HG03060 (cell line): ENCODE results near the gene ABHD16B.

Source experiments
- ATAC-seq: cut with Tn5 transposase; IDR thresholded peaks from one replicate; pipeline ENCODE4 v1.9.1; 2021; ENCODE audit warnings: low read depth, moderate number of reproducible peaks; ENCODE audit not compliant: unreplicated experiment

The ABHD16B gene

DNA sequence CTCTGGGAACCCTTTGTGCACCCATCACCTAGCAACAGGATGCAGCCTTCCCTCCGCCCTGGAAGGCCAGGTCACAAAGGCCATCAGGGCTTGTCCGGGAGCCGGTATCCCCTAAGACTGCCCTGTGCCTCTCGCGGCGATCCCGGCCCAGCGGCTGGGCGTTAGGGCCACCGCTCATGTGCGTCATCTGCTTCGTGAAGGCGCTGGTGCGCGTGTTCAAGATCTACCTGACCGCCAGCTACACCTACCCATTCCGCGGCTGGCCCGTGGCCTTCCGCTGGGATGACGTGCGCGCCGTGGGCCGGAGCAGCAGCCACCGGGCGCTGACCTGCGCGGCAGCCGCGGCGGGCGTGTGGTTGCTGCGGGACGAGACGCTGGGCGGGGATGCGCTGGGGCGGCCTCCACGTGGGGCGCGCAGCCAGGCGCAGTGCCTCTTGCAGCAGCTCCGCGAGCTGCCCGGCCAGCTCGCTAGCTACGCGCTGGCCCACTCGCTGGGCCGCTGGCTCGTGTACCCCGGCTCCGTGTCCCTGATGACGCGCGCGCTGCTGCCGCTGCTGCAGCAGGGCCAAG, at the start of gene ABHD16B:
Gene ABHD16B, plus strand, starts transcription at position 134 of the 570 bp plus-strand sequence. Its CDS starts 43 bp downstream, at position 177.
- no peak for ATAC-seq

DNA sequence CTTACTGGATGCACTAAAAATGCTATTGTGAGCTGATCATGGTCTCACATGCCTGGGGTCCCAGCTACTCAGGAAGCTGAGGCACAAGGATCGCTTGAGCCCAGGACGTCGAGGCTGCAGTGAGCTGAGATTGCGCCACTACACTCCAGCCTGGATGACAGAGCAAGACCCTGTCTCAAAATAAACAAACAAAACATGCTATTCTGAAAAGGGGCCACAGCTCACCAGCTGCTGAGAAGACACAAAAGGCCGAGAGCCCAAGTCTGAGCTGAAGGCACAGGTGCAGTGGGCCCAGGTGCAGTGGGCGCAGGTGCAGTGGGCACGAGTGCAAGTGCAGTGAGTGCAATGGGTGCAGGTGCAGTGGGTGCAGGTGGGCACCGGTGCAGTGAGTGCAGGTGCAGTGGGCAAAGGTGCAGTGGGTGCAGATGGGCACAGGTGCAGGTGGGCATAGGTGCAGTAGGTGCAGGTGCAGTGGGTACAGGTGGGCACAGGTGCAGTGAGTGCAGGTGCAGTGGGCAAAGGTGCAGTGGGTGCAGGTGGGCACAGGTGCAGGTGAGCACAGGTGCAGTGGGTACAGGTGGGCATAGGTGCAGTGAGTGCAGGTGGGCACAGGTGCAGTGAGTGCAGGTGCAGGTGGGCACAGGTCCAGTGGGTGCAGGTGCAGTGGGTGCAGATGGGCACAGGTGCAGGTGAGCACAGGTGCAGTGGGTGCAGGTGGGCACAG, 46.2 kb upstream of the ABHD16B start:
- no peak for ATAC-seq

DNA sequence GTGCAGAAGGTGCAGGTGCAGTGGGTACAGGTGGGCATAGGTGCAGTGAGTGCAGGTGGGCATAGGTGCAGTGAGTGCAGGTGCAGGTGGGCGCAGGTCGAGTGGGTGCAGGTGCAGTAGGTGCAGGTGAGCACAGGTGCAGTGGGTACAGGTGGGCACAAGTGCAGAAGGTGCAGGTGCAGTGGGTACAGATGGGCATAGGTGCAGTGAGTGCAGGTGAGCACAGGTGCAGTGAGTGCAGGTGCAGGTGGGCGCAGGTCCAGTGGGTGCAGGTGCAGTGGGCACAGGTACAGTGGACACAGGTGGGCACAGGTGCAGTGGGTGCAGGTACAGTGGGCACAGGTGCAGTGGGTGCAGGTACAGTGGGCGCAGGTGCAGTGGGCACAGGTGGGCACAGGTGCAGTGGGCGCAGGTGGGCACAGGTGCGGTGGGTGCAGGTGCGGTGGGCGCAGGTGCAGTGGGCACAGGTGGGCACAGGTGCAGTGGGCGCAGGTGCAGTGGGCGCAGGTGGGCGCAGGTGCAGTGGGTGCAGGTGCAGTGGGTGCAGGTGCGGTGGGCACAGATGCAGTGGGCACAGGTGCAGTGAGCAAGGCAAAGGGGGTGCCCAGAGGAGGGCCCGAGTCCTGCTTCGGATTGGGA, 45.6 kb upstream of the ABHD16B start:
- ATAC-seq, result no peak

DNA sequence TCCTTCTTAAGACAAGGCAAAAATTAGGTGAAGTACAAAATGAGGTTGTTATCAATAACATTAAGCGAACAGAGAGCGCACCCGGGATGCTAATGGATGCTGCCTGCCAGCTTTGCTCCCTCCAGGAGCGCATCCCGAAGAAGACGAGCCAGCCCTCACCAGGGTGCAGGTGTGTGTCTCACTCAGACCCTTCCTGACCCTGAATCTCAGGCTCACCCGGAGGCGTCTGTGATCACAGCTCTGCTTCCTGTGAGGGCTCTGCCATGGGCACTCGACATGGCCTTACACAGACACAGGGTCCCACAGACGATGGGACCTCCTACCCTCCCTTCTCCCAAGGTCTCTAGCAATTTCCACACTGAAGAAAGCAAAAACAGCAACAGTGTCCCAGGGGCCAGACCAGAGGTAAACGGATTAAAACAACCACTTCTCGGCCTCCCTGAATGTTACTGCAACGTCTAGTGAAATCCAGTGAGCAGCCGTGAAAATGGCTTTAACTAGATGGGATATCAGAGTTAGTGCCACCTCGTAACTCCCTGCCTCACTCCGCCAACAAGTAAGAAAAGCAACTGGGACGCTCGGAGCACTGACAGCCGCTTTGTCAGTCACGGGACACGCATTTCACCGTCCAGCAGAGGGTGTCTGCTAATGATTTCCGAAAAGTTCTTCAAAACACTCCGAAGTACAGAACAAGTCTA, 41.9 kb upstream of the ABHD16B start:
- no peak for ATAC-seq

DNA sequence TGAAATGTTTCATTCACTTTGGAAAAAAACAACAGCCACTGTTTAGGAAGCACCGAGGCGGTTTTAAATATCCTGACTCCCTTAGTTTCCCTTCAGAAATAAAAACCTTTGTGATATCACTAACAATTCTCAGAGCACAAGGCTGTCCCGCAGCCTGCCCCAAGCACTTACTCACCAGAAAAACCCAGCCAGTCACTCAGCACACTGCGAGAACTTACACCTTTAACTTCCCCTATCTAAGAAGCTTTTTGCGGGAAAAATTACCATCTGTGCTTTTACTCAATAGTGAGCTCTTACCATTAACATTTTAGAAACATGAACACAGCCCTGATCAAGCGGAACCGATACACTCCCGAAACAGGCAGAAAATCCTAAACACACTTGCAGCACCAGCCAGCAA, 39.5 kb upstream of the ABHD16B start:
- no peak for ATAC-seq

DNA sequence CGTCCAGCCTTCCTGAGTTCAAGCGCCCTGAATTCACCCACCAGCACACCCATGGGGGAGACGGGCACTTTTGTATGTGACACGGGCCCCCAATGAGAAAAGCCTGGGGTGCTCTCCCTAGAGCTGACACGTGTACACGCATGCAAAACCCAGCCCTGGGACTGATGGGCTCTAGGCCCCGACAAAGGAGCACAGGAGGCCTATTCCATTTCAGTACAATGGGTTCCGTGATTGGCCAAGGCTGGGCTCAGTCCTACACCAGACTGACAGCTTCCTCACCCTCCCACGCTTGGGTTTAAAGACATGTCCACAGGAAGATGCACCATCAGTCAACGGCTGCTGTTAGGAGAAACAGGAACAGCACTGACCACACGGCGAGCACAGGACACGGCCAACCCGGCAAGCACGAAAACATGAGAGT, 39.0 kb upstream of the ABHD16B start:
- no peak for ATAC-seq

DNA sequence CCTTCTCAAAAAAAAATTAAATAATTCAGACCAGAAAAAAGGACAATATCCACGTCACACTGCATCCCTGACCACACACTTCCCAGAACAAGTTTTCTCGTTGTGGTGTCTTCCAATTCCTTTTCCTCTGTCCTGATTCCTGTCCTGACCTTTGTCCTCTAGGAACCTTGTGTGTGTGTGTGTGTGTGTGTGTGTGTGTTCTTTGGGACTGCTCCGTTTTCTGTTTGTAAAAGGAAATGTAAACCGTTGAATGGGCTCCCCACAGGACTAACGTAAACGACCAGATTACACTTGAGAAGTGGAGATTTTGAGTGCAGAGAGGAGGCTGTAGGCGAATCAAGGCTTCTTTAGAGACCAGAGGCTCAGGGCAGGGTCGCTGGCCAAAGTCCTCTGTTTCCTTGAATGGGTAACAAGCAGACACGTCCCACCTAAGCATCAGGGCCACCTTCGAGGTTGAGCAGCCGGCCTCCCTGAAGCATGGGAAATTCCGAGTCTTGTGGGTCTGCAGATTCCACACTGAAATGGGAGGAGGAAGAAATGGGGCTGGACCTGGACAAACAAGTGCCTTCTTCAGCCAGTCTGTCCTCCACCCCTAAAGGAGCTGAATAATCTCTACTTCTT, 37.5 kb upstream of the ABHD16B start:
- no peak for ATAC-seq

DNA sequence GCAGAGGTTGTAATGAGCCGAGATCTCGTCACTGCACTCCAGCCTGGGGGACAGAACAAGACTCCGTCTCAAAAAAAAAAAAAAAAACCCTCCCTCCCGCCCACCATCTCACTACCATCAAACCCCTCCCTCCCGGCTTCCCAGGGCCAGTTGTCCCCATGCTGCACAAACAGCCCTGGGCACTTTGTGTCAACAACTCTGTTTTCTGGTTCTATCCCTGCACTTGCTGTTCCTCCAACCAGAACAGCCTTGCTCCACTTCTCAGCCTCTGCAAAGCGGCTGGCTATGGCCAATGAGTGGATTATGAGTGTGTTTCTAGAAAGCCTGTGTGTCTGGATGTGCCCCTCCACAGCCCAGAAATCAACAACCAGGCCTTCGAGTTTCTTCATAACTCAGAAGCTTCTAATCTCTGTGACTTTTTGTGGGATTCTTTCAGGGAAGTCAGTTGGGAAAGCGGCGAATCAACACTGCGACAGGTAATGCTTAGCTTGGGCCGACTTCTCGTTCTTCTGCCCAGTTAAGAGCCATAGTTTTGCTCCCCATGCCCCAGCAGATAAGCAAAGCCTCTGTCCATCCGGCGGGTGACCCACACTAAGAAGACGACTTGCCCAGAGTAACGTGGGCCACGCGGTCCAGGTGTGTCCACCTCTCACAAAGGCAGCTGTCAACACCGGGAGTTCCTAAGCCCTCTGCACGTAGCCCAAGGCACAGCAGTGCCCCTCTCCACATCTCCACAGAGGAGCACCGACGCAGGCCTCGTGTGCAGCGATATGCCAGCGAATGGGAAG, 35.8 kb upstream of the ABHD16B start:
- no peak for ATAC-seq

DNA sequence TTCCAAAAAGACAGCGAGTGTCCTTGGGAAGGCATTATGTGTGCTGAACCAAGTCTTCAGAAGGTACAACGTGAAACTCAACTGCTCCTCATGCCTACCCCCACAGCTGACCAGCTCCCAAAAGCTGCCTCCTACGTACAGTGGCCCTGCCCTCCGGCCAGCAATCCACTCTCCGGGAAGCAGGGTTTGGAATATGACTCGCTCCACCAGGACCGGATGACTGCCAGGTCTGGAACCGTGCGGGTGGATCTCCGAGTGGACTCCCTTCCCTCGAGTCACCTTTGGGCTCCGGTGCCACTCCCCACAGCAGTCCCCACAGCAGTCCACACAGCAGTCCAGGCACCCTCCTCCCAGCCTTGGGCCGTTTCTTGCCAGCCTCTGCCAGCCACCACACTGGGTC, 34.5 kb upstream of the ABHD16B start:
- no peak for ATAC-seq

DNA sequence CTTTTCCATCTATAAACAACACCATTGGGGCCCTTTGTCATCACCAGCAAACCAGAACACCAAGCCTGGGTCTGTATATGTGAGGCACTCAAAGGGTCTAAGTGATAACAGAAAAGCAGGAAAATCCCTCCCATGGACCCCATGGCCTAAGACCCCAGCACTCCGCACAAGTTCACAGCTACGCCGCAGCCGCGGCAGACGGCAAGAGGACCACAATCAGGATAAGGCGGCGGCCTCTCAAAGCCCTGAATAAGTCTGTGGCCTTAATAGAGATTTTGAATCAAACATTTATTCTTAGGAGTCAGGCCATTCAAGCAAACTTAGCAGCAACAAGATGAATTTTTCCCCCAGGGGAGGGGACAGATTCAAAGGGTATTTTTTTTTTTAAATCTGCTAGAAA, 33.2 kb upstream of the ABHD16B start:
- no peak for ATAC-seq

DNA sequence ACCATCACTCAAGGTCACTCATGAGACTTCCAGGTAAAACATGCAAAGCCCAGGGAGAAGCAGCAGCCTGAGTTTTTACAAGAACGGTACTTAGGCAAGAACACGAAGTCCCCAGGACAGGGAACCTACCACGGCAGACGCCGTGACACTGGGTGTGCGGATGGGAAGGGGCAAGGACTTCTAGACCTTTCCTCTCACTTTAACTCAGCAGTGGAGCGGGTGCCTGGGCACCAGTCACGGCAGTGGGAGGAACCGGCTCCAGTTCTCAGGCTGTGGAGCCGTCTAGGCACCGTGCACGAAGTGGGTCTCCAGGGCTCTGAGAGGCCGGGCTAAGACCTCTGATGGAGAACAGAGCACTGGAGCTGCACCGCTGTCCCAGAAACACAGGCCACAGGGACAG, 32.8 kb upstream of the ABHD16B start:
- no peak for ATAC-seq

DNA sequence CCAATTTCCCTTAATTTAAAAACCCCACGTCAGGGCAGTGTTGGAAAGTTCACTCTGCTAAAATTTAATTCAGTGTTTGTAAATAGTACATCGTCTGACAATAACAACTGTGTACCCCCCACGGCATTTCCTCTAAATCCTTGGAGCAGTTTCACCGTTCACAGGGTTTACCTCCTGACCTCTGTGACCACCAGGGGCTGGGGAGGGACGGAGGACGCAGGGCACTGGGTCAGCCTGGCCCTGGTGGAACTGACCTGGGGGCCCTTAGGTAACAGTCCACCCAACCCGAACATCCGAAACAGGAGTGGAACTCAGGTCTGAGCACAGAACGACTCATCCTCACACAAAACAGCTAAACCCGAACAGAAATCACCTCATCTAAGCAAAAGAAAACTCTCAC, 32.3 kb upstream of the ABHD16B start:
- ATAC-seq, result no peak

DNA sequence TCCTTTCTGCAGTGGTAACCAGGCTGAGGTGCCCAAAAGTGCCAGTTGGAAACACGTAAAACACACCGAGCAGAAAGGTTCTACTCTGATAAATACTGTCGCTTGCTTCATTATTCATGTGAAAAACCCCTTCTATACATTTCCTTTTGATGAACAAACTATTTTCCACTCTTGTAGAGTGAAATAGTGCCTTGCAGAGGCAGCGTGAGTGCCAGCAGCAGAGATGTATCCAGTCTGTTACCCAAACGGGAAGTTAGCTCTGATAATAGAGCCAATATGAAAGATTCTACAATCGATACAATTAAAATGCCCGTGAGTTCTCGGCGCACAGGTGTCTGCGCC, 31.7 kb upstream of the ABHD16B start:
- no peak for ATAC-seq

DNA sequence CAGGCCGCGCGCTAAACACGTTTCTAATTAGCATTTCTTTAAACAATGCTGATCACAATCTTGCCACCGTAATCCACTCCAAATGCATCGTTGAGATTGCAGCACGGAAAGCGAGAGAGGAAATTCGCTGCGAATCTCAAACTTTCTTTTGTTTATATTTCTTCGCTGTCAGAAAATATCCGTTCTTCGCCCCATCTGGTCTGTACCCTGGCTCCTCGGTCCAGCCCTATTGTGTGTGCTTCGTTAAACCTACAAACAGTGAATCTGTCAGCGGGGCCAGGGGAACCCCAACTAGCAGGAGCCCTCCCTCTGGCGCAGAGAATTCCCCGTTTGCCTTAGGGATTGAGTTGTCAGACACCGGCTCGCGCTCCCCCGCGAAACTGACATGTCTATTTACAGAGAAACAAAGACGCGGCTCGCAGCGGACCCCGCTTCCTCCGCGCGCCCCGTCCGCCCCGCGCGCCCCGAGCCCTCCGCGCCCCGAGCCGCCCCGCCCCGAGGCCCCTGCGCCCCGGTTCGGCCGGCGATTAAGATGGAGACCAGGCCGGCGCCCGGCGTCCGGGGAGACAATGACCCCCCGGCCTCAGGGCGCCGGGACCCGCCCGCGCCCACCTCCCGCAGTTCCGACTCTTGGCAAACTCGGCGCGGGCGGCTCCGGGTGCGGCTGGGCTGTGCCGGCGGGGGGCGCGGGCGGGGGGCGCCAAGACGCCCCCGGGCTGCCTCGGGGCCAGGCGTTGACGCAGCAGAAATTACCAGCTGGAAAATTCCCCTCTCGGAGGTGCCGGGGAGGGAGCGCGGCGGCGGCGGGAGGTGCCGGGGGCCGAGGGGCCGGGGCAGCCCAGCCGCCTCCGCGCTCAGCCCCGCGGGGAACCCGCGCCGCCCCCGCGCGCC, 31.1 kb upstream of the ABHD16B start:
- no peak for ATAC-seq

DNA sequence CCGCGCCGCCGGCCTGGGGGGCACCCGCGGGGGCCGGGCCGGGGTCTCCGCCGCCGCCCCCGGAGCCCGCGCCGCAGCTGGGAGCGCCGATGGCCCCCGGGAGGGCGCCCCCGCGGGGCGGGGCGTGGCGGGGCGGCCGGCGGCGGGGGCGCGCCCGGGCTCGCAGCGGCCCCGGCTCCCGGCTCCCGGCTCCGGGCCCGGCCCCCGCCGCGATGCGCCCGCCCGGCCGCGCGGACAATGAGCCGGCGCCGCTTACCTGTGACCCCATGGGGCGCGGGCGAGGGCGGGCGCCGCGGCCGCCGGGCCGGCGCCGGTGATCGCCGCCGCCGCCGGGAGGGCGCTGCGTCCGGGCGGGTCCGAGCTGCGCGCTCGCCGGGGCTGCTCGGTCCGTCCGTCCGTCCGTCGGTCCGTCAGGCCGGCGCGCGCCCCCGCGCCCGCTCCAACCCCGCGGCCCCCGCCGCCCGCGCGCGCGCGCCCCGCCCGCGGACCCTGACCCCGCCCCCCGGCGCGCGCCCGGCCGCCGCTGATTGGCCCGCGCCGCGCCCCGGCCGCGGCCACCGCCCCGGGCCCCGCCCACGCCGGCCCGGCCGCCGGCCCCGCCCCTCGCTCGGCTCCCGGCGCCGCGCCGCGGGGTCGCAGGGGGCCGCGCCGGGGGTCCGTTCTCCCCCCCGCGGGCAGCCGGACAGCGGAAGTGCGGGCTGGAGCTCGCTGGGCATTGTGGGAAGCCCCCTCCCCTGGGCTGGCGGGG, 30.3 kb upstream of the ABHD16B start, which contains the start of gene ZBTB46:
Gene ZBTB46, minus strand, starts transcription at position 424 of the 748 bp plus-strand sequence. CDS start 40,507 bp downstream, outside the sequence.
- ATAC-seq, result no peak

DNA sequence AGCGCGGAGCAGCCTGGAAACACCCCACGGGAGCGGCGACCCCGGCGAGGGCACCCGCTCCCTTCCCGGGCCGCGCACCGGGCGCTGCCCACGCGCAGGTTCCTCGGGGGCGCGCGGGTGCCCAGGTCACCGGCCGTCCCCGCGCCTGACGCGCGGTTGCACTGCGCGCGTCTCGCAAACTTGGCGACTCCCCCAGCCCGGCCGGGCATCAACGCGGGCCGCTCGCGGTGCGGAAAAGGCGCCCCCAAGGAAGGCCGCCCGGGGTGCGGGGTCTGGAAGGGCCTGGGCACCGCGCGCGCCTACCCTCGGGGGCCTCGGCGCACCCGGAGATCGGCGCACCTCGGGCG, 29.7 kb upstream of the ABHD16B start:
- no peak for ATAC-seq

DNA sequence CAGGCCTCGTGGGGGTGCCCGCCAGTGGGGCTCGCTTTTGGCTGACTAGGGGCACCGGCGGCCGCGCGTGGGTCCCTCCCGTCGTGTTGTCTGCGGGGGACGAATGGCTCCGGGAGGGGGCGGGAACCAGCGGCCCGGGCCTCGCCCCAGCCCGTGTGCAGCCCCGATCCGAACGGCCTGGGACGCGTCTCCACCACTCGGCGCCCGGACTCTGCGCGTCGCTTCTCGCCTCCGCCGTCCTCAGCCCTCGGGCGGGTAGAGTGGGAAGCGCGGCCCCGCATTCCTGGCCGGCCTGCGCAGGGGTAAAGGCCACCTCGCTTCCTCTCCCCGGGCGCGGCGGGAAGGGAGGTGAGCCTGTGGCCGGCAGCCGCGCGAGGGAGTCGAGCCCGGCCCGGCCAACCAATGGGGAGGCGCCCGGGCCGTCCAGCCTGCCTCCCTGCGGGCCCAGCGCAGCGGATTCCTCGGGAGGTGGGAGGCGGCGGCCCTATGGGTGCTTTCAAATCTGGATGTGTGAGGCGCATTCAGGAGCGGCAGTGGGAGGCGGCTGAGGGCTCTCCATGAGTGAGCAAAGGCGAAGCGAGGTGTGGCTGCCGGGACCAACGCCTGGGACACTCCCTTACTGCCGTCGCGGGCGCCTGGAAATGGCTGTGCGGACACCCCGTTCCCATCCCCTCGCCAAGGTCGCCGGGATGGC, 29.2 kb upstream of the ABHD16B start:
- ATAC-seq, result no peak
